T1000 (cell line): Measurements from ENCODE around the gene MRPL57.
"Not testable (repeated sequence)": the region's sequence is repeated elsewhere in the genome, so short reads cannot be mapped to it uniquely, and the experiment has no call there.

Source experiments
- DNase-seq: peaks from one replicate; lab custom pipeline; 2025; ENCODE audit warnings: mixed read lengths; lab: John Stamatoyannopoulos, UW

Gene MRPL57

DNA sequence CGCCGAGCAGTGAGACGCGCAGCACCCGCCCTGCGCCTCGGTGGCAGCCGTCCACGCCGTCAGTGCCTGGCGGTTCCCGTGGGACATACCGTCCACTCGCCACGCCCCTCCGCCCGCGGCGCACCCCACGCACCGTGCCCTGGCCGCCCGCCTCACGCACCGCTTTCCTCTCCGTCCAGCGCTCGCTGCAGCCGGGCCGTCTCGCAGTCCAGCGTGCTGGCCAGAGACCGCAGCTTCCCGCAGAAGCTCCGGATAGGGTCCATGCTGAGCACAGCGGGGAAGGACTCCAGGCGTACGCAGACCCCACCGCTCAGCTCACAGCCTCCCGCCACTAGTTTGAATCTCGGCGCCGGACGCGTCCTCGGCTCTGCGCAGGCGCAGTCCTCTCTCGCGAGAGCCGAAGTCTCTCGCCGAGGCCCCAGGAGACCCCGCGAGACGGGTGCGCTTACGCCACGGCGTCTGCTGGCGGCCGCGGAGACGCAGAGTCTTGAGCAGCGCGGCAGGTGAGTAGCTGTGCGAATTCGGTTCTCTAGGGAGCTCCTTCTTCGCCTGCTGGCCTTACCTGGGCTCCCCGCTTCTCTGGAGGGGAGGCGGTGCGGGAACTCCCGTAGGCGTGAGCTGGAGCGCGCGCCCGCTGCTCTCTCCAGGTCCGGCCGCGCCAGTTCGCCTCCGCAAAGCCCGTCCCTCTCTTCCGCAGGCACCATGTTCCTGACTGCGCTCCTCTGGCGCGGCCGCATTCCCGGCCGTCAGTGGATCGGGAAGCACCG lies at the start of gene MRPL57, which contains the start of gene SKA3:
TSS of gene MRPL57 (plus strand) at position 444 of the 767 bp plus-strand sequence. CDS start at position 703, 259 bp downstream.
TSS of gene SKA3 (minus strand) at position 338 of the 767 bp plus-strand sequence. CDS start at position 263, 75 bp downstream.
- DNase-seq = peak; percentile 98

GRCh38 chr13:21130116-21130515 lies 46.3 kb upstream of the MRPL57 start:
- no peak for DNase-seq

- DNase-seq = no peak
These were observed 43.4 kb upstream of the MRPL57 start for GRCh38 chr13:21133077-21133476.

DNA sequence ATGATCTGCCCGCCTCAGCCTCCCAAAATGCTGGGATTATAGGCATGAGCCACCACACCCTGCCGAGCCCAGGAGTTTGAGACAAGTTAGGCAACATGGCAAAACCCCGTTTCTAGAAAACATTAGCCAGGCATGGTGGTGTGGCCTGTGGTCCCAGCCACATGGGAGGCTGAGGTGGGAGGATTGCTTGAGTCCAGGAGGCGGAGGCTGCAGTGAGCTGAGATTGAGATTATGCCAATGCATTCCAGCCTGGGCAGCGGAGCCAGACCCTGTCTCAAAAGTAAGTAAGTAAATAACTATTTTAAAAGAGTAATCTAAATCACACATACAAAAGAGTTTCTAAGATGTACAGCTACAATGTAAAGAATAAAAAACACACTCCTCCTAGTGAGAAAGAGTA lies 42.0 kb upstream of the MRPL57 start:
- no peak for DNase-seq

GRCh38 chr13:21135833-21136232 lies 40.6 kb upstream of the MRPL57 start:
- not testable (repeated sequence) for DNase-seq

- DNase-seq = no peak
These were observed 38.8 kb upstream of the MRPL57 start for GRCh38 chr13:21137696-21138095.

DNA sequence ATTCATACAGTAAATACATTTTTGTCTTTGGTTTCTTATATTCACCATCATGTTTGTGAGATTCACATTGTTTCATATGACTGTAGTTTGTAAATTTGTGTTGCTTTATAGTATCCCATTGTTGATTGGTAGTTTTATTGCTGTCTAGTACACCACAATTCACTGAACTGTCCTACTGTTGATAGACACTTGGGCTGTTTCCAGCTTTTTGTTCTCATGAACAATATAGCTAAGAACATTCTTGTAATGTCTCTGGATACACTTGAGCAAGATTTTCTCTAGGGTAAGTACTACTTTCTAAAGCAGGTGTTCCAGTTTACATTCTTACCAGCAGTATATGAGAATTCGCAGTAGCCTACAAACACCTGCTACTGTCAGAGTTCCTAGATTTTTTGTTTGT lies 37.9 kb upstream of the MRPL57 start:
- DNase-seq = no peak

GRCh38 chr13:21139374-21139773 lies 37.1 kb upstream of the MRPL57 start:
- no peak for DNase-seq

DNA sequence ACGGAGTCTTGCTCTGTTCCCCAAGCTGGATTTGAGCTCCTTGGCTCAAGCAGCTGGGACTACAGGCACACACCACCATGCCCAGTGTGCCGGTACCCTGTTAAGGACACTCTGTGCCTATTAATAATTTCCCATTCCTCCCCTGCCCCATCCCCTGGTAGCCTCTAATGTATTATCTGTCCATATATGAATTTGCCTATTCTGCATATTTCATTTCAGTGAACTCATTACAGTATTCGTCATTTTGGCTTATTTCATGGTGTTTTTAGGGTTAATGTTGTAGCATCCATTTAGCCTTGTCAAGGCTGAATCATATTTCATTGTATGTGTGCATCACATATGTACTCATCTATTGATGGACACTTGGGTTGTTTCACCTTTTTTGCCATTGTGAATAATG lies 33.7 kb upstream of the MRPL57 start:
- DNase-seq = no peak

GRCh38 chr13:21147827-21148226 lies 28.6 kb upstream of the MRPL57 start:
- no peak for DNase-seq

GRCh38 chr13:21148557-21149258 lies 27.8 kb upstream of the MRPL57 start:
- DNase-seq = no peak

DNA sequence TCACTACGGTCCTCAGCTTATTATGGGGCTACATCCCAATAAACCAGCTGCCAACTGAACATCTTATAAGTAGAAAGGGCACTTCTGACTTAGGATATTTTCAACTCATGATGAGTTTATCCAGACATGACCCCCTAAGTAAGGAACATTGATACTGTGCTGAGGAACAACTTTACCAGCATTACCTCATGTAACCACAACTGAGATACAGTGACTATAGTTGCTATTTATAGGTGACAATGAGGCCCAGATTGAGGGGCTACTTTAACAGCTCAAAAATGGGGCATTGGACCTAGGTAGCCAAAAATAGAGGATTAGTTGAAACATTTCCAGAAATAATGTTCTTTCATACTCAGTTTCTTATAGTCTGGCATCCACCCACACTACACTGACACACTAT lies 26.9 kb upstream of the MRPL57 start:
- DNase-seq = no peak

DNA sequence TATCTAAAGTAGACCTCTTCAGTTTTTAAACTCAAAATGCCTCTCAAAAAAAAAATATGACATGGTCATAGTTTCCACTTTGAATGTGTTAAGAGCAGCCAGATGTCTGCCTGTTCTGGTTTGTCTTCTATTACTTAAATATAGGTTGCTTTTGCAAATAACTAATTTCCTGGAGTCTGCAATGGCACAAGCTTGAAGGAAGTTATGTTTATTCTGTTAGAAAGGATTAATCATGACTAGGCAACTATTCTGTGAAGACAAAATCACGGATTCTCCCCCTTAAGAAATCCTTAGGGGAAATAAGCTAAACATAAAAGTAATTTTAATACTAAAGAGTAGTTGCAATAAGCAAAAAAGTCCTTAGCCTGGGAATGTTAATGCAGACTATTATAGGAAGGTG lies 26.4 kb upstream of the MRPL57 start:
- DNase-seq = no peak

- no peak for DNase-seq
These were observed 24.1 kb upstream of the MRPL57 start for GRCh38 chr13:21152251-21152899.

DNA sequence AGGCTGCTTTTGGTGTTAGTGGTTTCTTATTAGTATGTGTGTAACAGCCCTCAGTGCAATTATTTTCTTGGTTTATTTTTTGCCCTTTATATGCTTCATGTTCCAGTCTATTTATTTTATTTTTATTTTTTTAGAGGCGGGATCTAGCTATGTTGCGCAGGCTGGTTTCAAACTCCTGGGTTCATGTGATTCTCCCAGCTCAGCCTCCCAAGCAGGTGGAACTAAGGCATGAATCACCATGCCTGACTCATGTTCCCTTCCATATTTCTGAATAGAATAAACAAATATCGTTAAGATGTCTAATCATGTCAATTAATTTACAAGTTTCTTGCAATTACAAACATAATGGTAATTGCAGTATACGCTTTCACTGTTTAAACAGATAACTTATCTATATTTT lies 11.8 kb upstream of the MRPL57 start:
- no peak for DNase-seq

GRCh38 chr13:21165606-21166005 lies 10.9 kb upstream of the MRPL57 start:
- not testable (repeated sequence) for DNase-seq

GRCh38 chr13:21171420-21171819 lies 5.0 kb upstream of the MRPL57 start:
- no peak for DNase-seq

- not testable (repeated sequence) for DNase-seq
These were observed 2.7 kb upstream of the MRPL57 start for GRCh38 chr13:21173767-21174166.

DNA sequence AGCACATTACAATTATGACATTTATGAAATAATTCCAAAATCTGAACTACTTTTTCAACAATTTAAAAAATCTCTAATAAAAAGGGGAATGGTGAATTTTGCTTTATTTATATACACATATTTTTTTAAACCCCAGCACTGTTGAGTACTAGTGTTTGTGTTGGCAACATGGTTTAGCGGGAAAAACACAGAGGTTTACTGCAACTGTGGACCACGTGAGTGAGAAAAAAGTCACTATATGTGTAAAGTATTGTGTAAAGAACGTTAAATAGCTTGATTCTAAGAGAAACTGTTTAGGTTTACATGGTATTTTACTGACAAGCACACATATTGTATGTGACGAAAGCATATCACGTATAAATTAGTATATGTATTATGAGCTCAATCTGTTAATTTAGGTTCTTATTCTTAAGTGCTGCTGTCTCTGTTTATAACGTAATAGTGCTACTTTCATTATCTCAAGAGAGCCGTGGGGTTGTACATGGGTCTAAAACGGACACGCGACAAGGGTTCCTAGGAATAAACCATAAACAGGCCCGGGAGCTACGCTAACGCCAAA lies 723 bp upstream of the MRPL57 start:
- no peak for DNase-seq

GRCh38 chr13:21176982-21177284 lies 475 bp downstream of the MRPL57 start:
- DNase-seq = no peak

- DNase-seq = no peak
These were observed 5.2 kb downstream of the MRPL57 start for GRCh38 chr13:21181671-21182070.

- DNase-seq = not testable (repeated sequence)
These were observed 10.0 kb downstream of the MRPL57 start for GRCh38 chr13:21186410-21186809.

GRCh38 chr13:21194756-21195155 lies 18.3 kb downstream of the MRPL57 start:
- not testable (repeated sequence) for DNase-seq
